CD4-positive, CD25-positive, alpha-beta regulatory T cell (primary cell): Measurements from ENCODE around the gene DHRSX. TPM values are rescaled to one million over a fixed set of nuclear protein-coding genes. Genes with fewer than 3 reads are reported as not detected.

ENCODE experiments used
- ATAC-seq, 2 donors: fragments of 150-1000 bp; cut with Tn5 transposase; one replicate each; pipeline ENCODE4 v1.10.0; 2021; ENCODE audit warnings: low read depth in 2 of 2, moderate number of reproducible peaks in 2 of 2, moderate library complexity in 1 of 2
- DNase-seq, 3 donors: peaks; one replicate each; pipeline versions ENCODE4 v3.0.0 to v3.0.0-alpha.2; 2012 to 2022; ENCODE audit warnings: mixed read lengths in 1 of 3
- H3K27ac ChIP-seq: one replicate; pipeline ENCODE4 v1.7.0; 2013; ENCODE audit warnings: mild to moderate bottlenecking, low read length; ENCODE audit not compliant: insufficient read depth, poor library complexity, severe bottlenecking
- H3K27me3 ChIP-seq: one replicate; pipeline ENCODE4 v1.7.0; 2013; ENCODE audit warnings: low read length; ENCODE audit not compliant: control insufficient read depth, insufficient read depth
- H3K36me3 ChIP-seq: one replicate; pipeline ENCODE4 v1.7.0; 2013; ENCODE audit warnings: mild to moderate bottlenecking, low read length, moderate library complexity; ENCODE audit not compliant: control insufficient read depth, insufficient read depth
- H3K4me1 ChIP-seq: 2 replicates; pipeline ENCODE4 v1.7.0; 2013; ENCODE audit warnings: mild to moderate bottlenecking, low read length; ENCODE audit not compliant: insufficient read depth, control insufficient read depth, poor library complexity, severe bottlenecking
- H3K4me3 ChIP-seq: one replicate; pipeline ENCODE4 v1.7.0; 2013; ENCODE audit warnings: low read depth, mild to moderate bottlenecking, low read length, moderate library complexity
- H3K9me3 ChIP-seq, 2 experiments: 1 replicate in 1 of 2; 2 replicates in 1 of 2; pipeline ENCODE4 v1.7.0; 2013; ENCODE audit warnings: low read length in 2 of 2, mild to moderate bottlenecking in 1 of 2, moderate library complexity in 1 of 2; ENCODE audit not compliant: control insufficient read depth in 2 of 2
- H3K27ac Mint-ChIP-seq, 3 donors: one replicate each; pipeline ENCODE4 v1.8.0; 2020 to 2022; ENCODE audit warnings: mild to moderate bottlenecking in 3 of 3, mixed read lengths in 3 of 3, moderate library complexity in 2 of 3
- H3K27me3 Mint-ChIP-seq: one replicate; pipeline ENCODE4 v1.8.0; 2022; ENCODE audit warnings: mild to moderate bottlenecking, mixed read lengths
- H3K36me3 Mint-ChIP-seq: one replicate; pipeline ENCODE4 v1.8.0; 2020; ENCODE audit warnings: mixed read lengths
- H3K4me1 Mint-ChIP-seq, 4 donors: one replicate each; pipeline ENCODE4 v1.8.0; 2020 to 2022; ENCODE audit warnings: mixed read lengths in 4 of 4, mild to moderate bottlenecking in 1 of 4
- H3K4me3 Mint-ChIP-seq, 4 donors: one replicate each; pipeline ENCODE4 v1.8.0; 2020 to 2022; ENCODE audit warnings: mild to moderate bottlenecking in 4 of 4, mixed read lengths in 4 of 4, moderate library complexity in 3 of 4
- H3K9me3 Mint-ChIP-seq, 7 donors: one replicate each; pipeline ENCODE4 v1.8.0; 2020 to 2022; ENCODE audit warnings: mixed read lengths in 7 of 7, mild to moderate bottlenecking in 3 of 7, moderate library complexity in 2 of 7
- polyA plus RNA-seq, 4 donors: library from polyadenylated mRNA; unstranded; fragments of 300-500 nt; fragmentation: Illumina TruSeq; gene quantifications; one replicate each; pipeline ENCODE4 v1.2.3, GENCODE V29; 2021
- total RNA-seq: library from RNA; stranded (reverse); gene quantifications from one replicate; pipeline ENCODE4 v1.2.3, GENCODE V29; 2022

DHRSX gene, protein sequence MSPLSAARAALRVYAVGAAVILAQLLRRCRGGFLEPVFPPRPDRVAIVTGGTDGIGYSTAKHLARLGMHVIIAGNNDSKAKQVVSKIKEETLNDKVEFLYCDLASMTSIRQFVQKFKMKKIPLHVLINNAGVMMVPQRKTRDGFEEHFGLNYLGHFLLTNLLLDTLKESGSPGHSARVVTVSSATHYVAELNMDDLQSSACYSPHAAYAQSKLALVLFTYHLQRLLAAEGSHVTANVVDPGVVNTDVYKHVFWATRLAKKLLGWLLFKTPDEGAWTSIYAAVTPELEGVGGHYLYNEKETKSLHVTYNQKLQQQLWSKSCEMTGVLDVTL
- total RNA-seq (18.4 TPM), polyA plus RNA-seq (10 to 100 TPM; 16.5 to 21.8 (median 19.2) TPM)

DNA sequence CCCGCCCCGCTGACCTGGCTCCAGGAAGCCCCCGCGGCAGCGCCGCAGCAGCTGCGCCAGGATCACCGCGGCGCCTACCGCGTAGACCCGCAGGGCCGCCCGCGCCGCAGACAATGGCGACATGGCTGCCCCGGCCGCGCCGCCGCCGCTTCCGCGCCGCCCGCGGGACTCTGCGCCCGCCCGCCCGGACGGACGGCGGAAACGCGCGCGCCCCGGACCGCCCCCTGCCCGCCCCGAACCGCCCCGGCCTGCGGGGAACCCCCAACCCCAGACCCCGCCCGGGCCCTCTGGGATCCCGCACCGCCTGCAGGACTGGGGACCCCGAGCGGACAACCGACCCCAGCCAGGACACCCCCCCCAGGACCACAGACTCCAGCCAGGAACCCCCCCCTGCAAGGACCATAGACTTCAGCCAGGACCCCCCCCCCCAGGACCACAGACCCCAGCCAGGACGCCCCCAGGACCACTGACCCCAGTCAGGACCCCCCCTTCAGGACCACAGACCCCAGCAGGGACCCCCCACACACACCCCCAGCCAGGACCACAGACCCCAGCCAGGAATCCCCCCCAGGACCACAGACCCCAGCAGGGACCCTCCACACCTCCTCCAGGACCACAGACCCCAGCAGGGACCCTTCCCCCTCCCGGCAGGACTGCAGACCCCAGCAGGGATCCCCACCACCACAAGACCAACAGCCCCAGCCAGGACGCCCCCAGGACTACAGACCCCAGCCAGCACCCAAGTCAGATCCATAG is at the start of gene DHRSX, which contains the start of gene ZBED1:
TSS of gene DHRSX (minus strand) at position 174 of the 756 bp plus-strand sequence. CDS start at position 123, 51 bp downstream.
TSS of gene ZBED1 (minus strand) at position 174 of the 756 bp plus-strand sequence. CDS start 10,257 bp downstream, outside the sequence.
- DNase-seq (peak; percentile 20 to 66 (median 33)), ATAC-seq (peak; percentile 43 to 67)
- peaks cover 22% of the 10 kb centered on the region for H3K4me1 ChIP-seq
- H3K36me3 ChIP-seq: no peaks in the 10 kb centered on the region
- Mint-ChIP-seq H3K27me3 (no peaks in the 10 kb centered on the region), H3K36me3 (no peaks in the 10 kb centered on the region), H3K4me1 (peaks cover 18 to 44% (median 24%) of the 10 kb centered on the region in 4 donors), H3K9me3 (no peaks in the 10 kb centered on the region), H3K4me3 (peak within 1 kb of the TSS; percentile 87 to 95 (median 90)), H3K27ac (peak within 1 kb of the TSS; percentile 77 to 92 (median 87))
- H3K4me3 ChIP-seq: peak within 1 kb of the TSS; percentile 73
- peak within 1 kb of the TSS; percentile 55 for H3K27ac ChIP-seq
- no peaks in the 10 kb centered on the region for H3K9me3 ChIP-seq
- no peaks in the 10 kb centered on the region for H3K27me3 ChIP-seq

DNA sequence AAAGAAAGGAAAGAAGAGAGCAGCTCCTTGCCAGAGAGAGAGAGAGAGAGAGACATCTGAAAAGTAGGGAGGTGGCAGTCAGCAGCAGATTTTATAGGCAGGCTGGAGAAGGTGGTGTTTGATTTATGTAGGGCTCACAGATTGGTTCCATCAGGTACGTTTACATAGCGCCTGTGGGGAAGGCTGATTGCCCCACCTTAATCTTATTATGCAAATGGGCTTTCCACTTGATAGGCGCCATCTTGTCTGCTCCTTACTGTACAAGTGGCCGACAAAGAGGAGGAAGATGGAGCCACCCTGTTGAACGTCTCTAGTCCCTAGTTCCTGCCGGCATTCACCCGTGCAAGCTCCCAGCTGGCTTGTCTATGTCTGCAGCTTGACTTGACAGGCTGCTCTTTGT is 49.1 kb upstream of the DHRSX start:
- Mint-ChIP-seq H3K27ac (no peak overlapping the region), H3K27me3 (peaks cover 8% of the 10 kb centered on the region), H3K36me3 (no peaks in the 10 kb centered on the region), H3K4me1 (no peaks in the 10 kb centered on the region), H3K4me3 (no peak overlapping the region), H3K9me3 (peaks cover 0 to 7% (median 0%) of the 10 kb centered on the region in 7 donors)
- H3K4me1 ChIP-seq: no peaks in the 10 kb centered on the region
- no peak for DNase-seq
- H3K27ac ChIP-seq: no peak overlapping the region
- no peak for ATAC-seq
- no peaks in the 10 kb centered on the region for H3K36me3 ChIP-seq
- peaks cover 2% of the 10 kb centered on the region for H3K27me3 ChIP-seq
- H3K4me3 ChIP-seq: no peak overlapping the region
- no peaks in the 10 kb centered on the region for H3K9me3 ChIP-seq

DNA sequence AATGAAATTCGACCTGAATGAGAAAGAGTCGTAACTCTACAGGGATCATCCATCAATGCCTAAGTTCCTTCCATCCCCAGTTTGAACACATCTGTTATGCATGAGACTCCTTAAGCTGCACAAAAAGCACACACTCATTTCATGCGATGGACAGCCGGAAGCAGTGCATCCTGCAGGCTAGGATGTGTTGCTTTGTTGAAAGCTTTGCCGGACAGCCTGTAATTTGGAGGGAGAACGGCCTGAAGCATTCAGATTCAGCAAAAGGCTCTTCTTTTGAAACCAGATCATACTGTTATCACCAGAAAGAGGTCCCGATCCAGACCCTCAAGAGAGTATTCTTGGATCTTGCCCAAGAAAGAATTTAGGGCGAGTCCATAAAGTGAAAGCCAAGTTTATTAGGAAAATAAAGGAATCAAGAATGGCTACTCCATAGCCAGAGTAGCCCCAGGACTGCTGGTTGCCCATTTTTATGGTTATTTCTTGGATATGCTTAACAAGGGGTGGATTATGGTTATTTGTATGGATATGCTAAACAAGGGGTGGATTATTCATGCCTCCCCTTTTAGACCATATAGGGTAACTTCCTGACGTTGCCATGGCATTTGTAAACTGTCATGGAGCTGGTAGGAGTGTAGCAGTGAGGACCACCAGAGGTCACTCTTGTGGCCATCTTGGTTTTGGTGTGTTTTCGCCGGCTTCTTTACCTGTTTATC is 48.1 kb upstream of the DHRSX start:
- Histone ChIP-seq H3K4me3 (no peak overlapping the region), H3K27ac (no peak overlapping the region), H3K36me3 (no peaks in the 10 kb centered on the region), H3K27me3 (peaks cover 2% of the 10 kb centered on the region), H3K4me1 (no peaks in the 10 kb centered on the region), H3K9me3 (no peaks in the 10 kb centered on the region)
- Mint-ChIP-seq H3K9me3 (peaks cover 0 to 7% (median 0%) of the 10 kb centered on the region in 7 donors), H3K27me3 (peaks cover 4% of the 10 kb centered on the region), H3K4me3 (no peak overlapping the region), H3K4me1 (no peaks in the 10 kb centered on the region), H3K36me3 (no peaks in the 10 kb centered on the region), H3K27ac (no peak overlapping the region)
- ATAC-seq (no peak), DNase-seq (no peak)

DNA sequence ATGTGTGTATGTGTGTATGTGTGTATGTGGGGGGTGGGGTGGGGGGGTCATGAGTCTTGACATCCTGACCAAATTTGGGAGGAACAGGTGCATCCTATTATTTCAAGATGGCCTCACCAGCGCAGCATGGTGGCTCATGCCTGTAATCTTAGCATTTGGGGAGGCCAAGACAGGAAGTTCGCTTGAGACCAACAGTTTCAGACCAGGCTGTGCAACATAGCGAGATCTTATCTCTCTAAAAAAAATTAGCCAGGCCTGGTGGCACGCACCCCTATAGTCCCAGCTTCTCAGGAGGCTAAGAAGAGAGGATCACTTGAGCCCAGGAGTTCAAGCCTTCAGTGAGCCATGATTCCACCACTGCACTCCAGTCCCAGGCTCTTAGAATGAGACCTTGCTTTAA is 47.0 kb upstream of the DHRSX start:
- Histone ChIP-seq H3K27me3 (no peaks in the 10 kb centered on the region), H3K4me3 (no peak overlapping the region), H3K9me3 (no peaks in the 10 kb centered on the region), H3K4me1 (no peaks in the 10 kb centered on the region), H3K27ac (no peak overlapping the region), H3K36me3 (no peaks in the 10 kb centered on the region)
- ATAC-seq (no peak), DNase-seq (no peak)
- no peaks in the 10 kb centered on the region for H3K4me1 Mint-ChIP-seq
- no peak overlapping the region for H3K4me3 Mint-ChIP-seq
- H3K27ac Mint-ChIP-seq: no peak overlapping the region
- H3K27me3 Mint-ChIP-seq: no peaks in the 10 kb centered on the region
- no peaks in the 10 kb centered on the region for H3K36me3 Mint-ChIP-seq
- H3K9me3 Mint-ChIP-seq: peaks cover 0 to 7% (median 0%) of the 10 kb centered on the region in 7 donors

DNA sequence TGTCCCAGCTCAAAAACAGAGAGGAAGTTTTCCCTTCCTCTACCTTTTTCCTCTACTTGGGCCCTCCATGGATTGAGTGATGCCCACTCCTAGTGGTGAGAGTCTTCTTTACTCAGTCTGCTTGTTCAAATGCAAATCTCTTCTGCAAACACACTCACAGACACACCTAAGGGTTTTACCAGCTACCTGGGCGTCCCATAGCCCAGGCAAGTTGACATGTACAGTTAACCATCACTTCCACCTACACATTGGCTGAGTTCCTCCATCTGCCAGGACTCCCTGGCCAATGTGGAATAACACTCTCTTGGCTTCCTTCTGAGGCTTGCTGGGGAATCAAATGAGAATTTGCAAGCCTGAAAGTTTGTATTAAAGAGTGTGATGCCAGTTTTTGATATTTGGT is 45.7 kb upstream of the DHRSX start:
- no peak overlapping the region for H3K4me3 Mint-ChIP-seq
- peaks cover 0 to 7% (median 0%) of the 10 kb centered on the region in 7 donors for H3K9me3 Mint-ChIP-seq
- Histone ChIP-seq H3K27me3 (no peaks in the 10 kb centered on the region), H3K4me3 (no peak overlapping the region), H3K9me3 (no peaks in the 10 kb centered on the region), H3K27ac (no peak overlapping the region), H3K4me1 (no peaks in the 10 kb centered on the region), H3K36me3 (no peaks in the 10 kb centered on the region)
- no peaks in the 10 kb centered on the region for H3K27me3 Mint-ChIP-seq
- no peaks in the 10 kb centered on the region for H3K4me1 Mint-ChIP-seq
- no peaks in the 10 kb centered on the region for H3K36me3 Mint-ChIP-seq
- DNase-seq: no peak
- no peak for ATAC-seq
- H3K27ac Mint-ChIP-seq: no peak overlapping the region

DNA sequence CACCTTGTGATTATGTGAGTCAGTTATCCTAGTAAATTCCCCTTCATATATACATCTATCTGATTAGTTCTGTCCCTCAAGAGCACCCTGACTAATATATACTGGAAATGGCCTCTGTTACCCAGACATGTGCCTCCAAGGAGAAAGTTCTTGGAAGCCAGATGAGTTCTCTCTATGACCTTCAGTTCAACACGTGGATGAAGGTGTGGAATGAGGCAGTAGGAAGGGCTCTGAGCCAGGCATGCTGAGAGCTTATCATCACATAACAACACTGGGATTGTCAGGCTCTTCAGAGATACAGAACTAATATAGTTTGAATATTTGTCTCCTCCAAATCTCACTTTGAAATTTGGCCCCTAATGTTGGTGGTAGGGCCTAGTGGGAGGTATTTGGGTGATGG is 44.4 kb upstream of the DHRSX start:
- Histone ChIP-seq H3K4me3 (no peak overlapping the region), H3K36me3 (no peaks in the 10 kb centered on the region), H3K27ac (no peak overlapping the region), H3K27me3 (no peaks in the 10 kb centered on the region), H3K9me3 (no peaks in the 10 kb centered on the region), H3K4me1 (no peaks in the 10 kb centered on the region)
- Mint-ChIP-seq H3K4me1 (no peaks in the 10 kb centered on the region), H3K4me3 (no peak overlapping the region), H3K27ac (no peak overlapping the region), H3K36me3 (no peaks in the 10 kb centered on the region), H3K27me3 (no peaks in the 10 kb centered on the region), H3K9me3 (peaks cover 0 to 7% (median 0%) of the 10 kb centered on the region in 7 donors)
- no peak for ATAC-seq
- DNase-seq: no peak

DNA sequence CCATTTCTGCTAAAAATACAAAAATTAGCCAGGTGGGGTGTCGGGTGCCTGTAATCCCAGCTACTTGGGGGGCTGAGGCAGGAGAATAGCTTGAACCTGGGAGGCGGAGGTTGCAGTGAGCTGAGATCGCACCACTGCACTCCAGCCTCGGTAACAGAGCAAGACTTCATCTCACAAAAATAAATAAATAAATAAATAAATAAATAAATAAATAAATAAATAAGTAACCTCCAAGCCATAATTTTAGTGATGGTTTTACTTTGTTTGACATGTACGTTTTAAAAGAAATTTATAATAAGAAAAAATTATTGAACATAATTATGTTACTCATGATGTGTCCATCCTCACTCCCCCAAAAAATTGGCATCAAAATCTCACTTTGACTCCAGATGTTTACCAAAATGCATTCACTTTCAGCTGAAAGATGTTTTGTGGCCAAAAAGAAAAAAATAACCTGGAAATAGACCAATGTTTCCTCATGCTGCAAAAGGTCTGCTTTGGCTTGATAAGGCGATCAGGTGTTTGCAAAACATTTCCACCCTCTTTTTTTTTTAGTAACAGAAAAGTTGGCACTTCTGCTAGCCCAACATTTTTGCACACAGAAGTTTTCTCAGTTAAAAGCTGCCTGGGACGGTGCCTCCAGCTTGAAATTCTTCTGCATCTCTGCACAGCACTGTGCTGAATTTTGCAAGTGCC is 42.2 kb upstream of the DHRSX start:
- Histone ChIP-seq H3K27me3 (no peaks in the 10 kb centered on the region), H3K27ac (no peak overlapping the region), H3K4me3 (no peak overlapping the region), H3K9me3 (no peaks in the 10 kb centered on the region), H3K4me1 (no peaks in the 10 kb centered on the region), H3K36me3 (no peaks in the 10 kb centered on the region)
- no peaks in the 10 kb centered on the region for H3K4me1 Mint-ChIP-seq
- no peak overlapping the region for H3K27ac Mint-ChIP-seq
- no peak for DNase-seq
- H3K27me3 Mint-ChIP-seq: peaks cover 5% of the 10 kb centered on the region
- peaks cover 0 to 7% (median 0%) of the 10 kb centered on the region in 7 donors for H3K9me3 Mint-ChIP-seq
- H3K36me3 Mint-ChIP-seq: no peaks in the 10 kb centered on the region
- no peak overlapping the region for H3K4me3 Mint-ChIP-seq
- no peak for ATAC-seq
